HepG2 (cell line): Measurements from ENCODE around the gene SEC11A. TPM values are rescaled to one million over a fixed set of nuclear protein-coding genes. Genes with fewer than 3 reads are reported as not detected.

Source experiments
- ATAC-seq: fragments of 200-7000 bp; cut with Tn5 transposase; 3 replicates; pipeline ENCODE4 v1.9.1; 2020; ENCODE audit warnings: mild to moderate bottlenecking, moderate library complexity
- BruUV-seq: library from RNA; stranded (reverse); fragments of 400-500 nt; replicated peaks from 2 replicates; lab custom pipeline; 2021; lab: Mats Ljungman, UMichigan
- CTCF ChIA-PET: fragments of 300-600 bp; formaldehyde crosslinking; extraction: SDS; loops from one replicate; lab custom pipeline; 2021; ENCODE audit warnings: low total read pairs, inconsistent platforms, low intra/inter-chr PET ratio; lab: Yijun Ruan, JAX
- POLR2A ChIA-PET: fragments of 350-600 bp; sonication (Branson Sonifier 250); formaldehyde crosslinking; loops from one replicate; lab custom pipeline; 2020; ENCODE audit warnings: antibody characterized with exemption, inconsistent platforms; lab: Yijun Ruan, JAX
- DNase-seq: peaks from one replicate; pipeline ENCODE4 v3.0.0-alpha.2; 2015; ENCODE audit warnings: low spot score
- FAIRE-seq: peaks from 3 replicates; lab custom pipeline; 2011; peaks lifted over from hg19 to GRCh38; lab: Jason Lieb, UNC
- H2AFZ ChIP-seq: one replicate; pipeline ENCODE4 v1.6.1; 2011; ENCODE audit warnings: low read length, inconsistent platforms
- H3K27ac ChIP-seq: fragments of 300-600 bp; 3 replicates; pipeline ENCODE4 v1.8.0; 2011; ENCODE audit warnings: mixed run types, mild to moderate bottlenecking, mixed read lengths, low read length, inconsistent platforms; ENCODE audit not compliant: insufficient read depth; ENCODE audit errors: extremely low read length
- H3K27me3 ChIP-seq, 2 experiments: fragments of 200-600 bp in 1 of 2; 2 replicates in 1 of 2; 3 replicates in 1 of 2; pipeline versions ENCODE4 v1.6.0 to v1.8.0; 2011; ENCODE audit warnings: low read length in 2 of 2, mild to moderate bottlenecking in 2 of 2, moderate library complexity in 2 of 2, inconsistent platforms in 1 of 2; ENCODE audit not compliant: insufficient read depth in 2 of 2, control insufficient read depth in 1 of 2
- H3K36me3 ChIP-seq, 2 experiments: fragments of 200-600 bp in 1 of 2; replicated peaks in 1 of 2; 2 replicates in 1 of 2; 3 replicates in 1 of 2; pipeline versions ENCODE4 v1.5.1 to v1.8.0; 2011; ENCODE audit warnings: low read length in 2 of 2, inconsistent platforms in 1 of 2; ENCODE audit not compliant: insufficient read depth in 2 of 2, control insufficient read depth in 1 of 2
- H3K4me1 ChIP-seq: 2 replicates; pipeline ENCODE4 v1.5.1; 2012; ENCODE audit warnings: low read length, inconsistent platforms; ENCODE audit not compliant: insufficient read depth
- H3K4me2 ChIP-seq: 2 replicates; pipeline ENCODE4 v1.6.0; 2011; ENCODE audit warnings: low read depth, low read length, inconsistent platforms
- H3K4me3 ChIP-seq, 3 experiments: fragments of 200-600 bp in 1 of 3; sonication (generic), shearing (Covaris generic) in 1 of 3; replicated peaks in 1 of 3; 2 replicates each; pipeline ENCODE4 v1.5.1; 2011 to 2016; ENCODE audit warnings: low read length in 3 of 3, inconsistent platforms in 2 of 3, low read depth in 2 of 3, mild to moderate bottlenecking in 2 of 3, control low read depth in 1 of 3, mixed read lengths in 1 of 3; ENCODE audit not compliant: insufficient read depth in 1 of 3
- H3K79me2 ChIP-seq: one replicate; pipeline ENCODE4 v1.6.1; 2011; ENCODE audit warnings: low read length, inconsistent platforms; ENCODE audit not compliant: insufficient read depth
- H3K9ac ChIP-seq: 2 replicates; pipeline ENCODE4 v1.6.0; 2011; ENCODE audit warnings: mild to moderate bottlenecking, low read depth, low read length, inconsistent platforms; ENCODE audit not compliant: insufficient read depth
- H3K9me3 ChIP-seq: 2 replicates; pipeline ENCODE4 v1.5.1; 2012; ENCODE audit warnings: mild to moderate bottlenecking, low read length
- H4K20me1 ChIP-seq: 2 replicates; pipeline ENCODE4 v1.6.0; 2011; ENCODE audit warnings: inconsistent platforms, mild to moderate bottlenecking, low read length, moderate library complexity; ENCODE audit not compliant: insufficient read depth
- CHD4 ChIP-seq: fragments of 200-600 bp; sonication (generic); IDR thresholded peaks from 2 replicates; pipeline ENCODE4 v1.7.0; 2017; ENCODE audit warnings: mild to moderate bottlenecking, low read length, borderline replicate concordance
- ELF4 ChIP-seq: sonication (generic); formaldehyde crosslinking; IDR thresholded peaks from 2 replicates; pipeline ENCODE4 v1.5.0; 2020; ENCODE audit warnings: missing genetic modification reagents, mild to moderate bottlenecking, moderate library complexity, borderline replicate concordance
- FOXC1 ChIP-seq: sonication (generic); formaldehyde crosslinking; IDR thresholded peaks from 2 replicates; pipeline ENCODE4 v1.8.0; 2022; ENCODE audit warnings: mild to moderate bottlenecking, missing genetic modification reagents, borderline replicate concordance
- FOXJ3 ChIP-seq: sonication (generic); formaldehyde crosslinking; IDR thresholded peaks from 2 replicates; pipeline ENCODE4 v1.4.0; 2020; ENCODE audit warnings: missing genetic modification reagents, mild to moderate bottlenecking, borderline replicate concordance
- GLI4 ChIP-seq: sonication (generic); formaldehyde crosslinking; IDR thresholded peaks from 2 replicates; pipeline ENCODE4 v1.5.1; 2020; ENCODE audit warnings: missing genetic modification reagents, mild to moderate bottlenecking, moderate library complexity, borderline replicate concordance
- GPBP1L1 ChIP-seq: sonication (generic); formaldehyde crosslinking; IDR thresholded peaks from 2 replicates; pipeline ENCODE4 v1.5.0; 2020; ENCODE audit warnings: mild to moderate bottlenecking, missing genetic modification reagents
- HBP1 ChIP-seq: IDR thresholded peaks from 2 replicates; pipeline ENCODE4 v1.6.1; 2016; ENCODE audit warnings: low read depth, control low read depth
- KDM2A ChIP-seq: sonication (generic); formaldehyde crosslinking; IDR thresholded peaks from 2 replicates; pipeline ENCODE4 v1.4.0; 2020; ENCODE audit warnings: low read depth, missing genetic modification reagents, borderline replicate concordance
- NFATC3 ChIP-seq: sonication (generic); formaldehyde crosslinking; IDR thresholded peaks from 2 replicates; pipeline ENCODE4 v1.5.1; 2020; ENCODE audit warnings: mild to moderate bottlenecking, missing genetic modification reagents
- NR2F2 ChIP-seq: IDR thresholded peaks from 2 replicates; pipeline ENCODE4 v1.6.1; 2012; ENCODE audit warnings: low read depth, inconsistent platforms, borderline replicate concordance
- SRF ChIP-seq: IDR thresholded peaks from 2 replicates; pipeline ENCODE4 v1.6.1; 2011; ENCODE audit warnings: mild to moderate bottlenecking, low read depth, low read length, moderate library complexity
- ZBTB21 ChIP-seq: sonication (generic); formaldehyde crosslinking; IDR thresholded peaks from 2 replicates; pipeline ENCODE4 v1.4.0; 2020; ENCODE audit warnings: missing genetic modification reagents
- ZFP90 ChIP-seq: sonication (generic); formaldehyde crosslinking; IDR thresholded peaks from 2 replicates; pipeline ENCODE4 v1.8.0; 2022; ENCODE audit warnings: missing genetic modification reagents, mild to moderate bottlenecking, inconsistent platforms, borderline replicate concordance
- ZNF274 ChIP-seq: sonication (generic); formaldehyde crosslinking; IDR thresholded peaks from 2 replicates; pipeline ENCODE4 v1.5.1; 2020; ENCODE audit warnings: mild to moderate bottlenecking, missing genetic modification reagents
- ZNF33A ChIP-seq: sonication (generic); formaldehyde crosslinking; IDR thresholded peaks from 2 replicates; pipeline ENCODE4 v1.5.1; 2020; ENCODE audit warnings: missing genetic modification reagents, mild to moderate bottlenecking, moderate library complexity, borderline replicate concordance
- ZNF768 ChIP-seq: sonication (generic); formaldehyde crosslinking; IDR thresholded peaks from 2 replicates; pipeline ENCODE4 v1.4.0; 2020; ENCODE audit warnings: missing genetic modification reagents
- ZNF850 ChIP-seq: sonication (generic); formaldehyde crosslinking; conservative IDR thresholded peaks from 2 replicates; pipeline ENCODE4 v1.9.0; 2021; ENCODE audit warnings: mild to moderate bottlenecking, missing genetic modification reagents
- WGBS: methylation state at CpG from one replicate; pipeline ENCODE4 v1.1.6; 2017; ENCODE audit warnings: low lambda C conversion rate; 5-methylcytosine and 5-hydroxymethylcytosine counted together
- in situ Hi-C: cut with HindIII; loops from 2 replicates; pipeline ENCODE4 v1.10.0; 2017; ENCODE audit warnings: low pct_unique_long_range_greater_than_20kb; ENCODE audit not compliant: extremely low pct_ligation_motif_present
- intact Hi-C: fragments of 100-400 bp; cut with micrococcal nuclease; formaldehyde crosslinking; loops from one replicate; pipeline ENCODE4 v1.10.0; 2022; ENCODE audit not compliant: unreplicated experiment
- polyA plus RNA-seq, 8 experiments: library from polyadenylated mRNA; depleted of rRNA in 3 of 8; stranded (reverse) in 7 of 8; unstranded in 1 of 8; fragments of >200 nt; fragmentation: Illumina TruSeq in 4 of 8; extraction: Trizol in 4 of 8; gene quantifications; 2 replicates each; pipeline versions ENCODE4 v1.2.1 to v1.2.3, GENCODE V29; 2011 to 2016; ENCODE audit warnings: low read depth in 4 of 8, missing spikeins in 1 of 8, mixed read lengths in 1 of 8; ENCODE audit not compliant: insufficient read depth in 1 of 8
- total RNA-seq, 5 experiments: library from RNA; depleted of rRNA; stranded (reverse); fragments of >200 nt; fragmentation: Illumina TruSeq; extraction: Trizol; gene quantifications; 2 replicates each; pipeline ENCODE4 v1.2.3, GENCODE V29; 2016; ENCODE audit warnings: low read depth in 1 of 5

SEC11A gene
- total and polyA plus RNA-seq, 2 of the 13 experiments (the other 11 are each of a cell fraction or from before 2014, with no cell fraction given): 141 to 230 TPM

DNA sequence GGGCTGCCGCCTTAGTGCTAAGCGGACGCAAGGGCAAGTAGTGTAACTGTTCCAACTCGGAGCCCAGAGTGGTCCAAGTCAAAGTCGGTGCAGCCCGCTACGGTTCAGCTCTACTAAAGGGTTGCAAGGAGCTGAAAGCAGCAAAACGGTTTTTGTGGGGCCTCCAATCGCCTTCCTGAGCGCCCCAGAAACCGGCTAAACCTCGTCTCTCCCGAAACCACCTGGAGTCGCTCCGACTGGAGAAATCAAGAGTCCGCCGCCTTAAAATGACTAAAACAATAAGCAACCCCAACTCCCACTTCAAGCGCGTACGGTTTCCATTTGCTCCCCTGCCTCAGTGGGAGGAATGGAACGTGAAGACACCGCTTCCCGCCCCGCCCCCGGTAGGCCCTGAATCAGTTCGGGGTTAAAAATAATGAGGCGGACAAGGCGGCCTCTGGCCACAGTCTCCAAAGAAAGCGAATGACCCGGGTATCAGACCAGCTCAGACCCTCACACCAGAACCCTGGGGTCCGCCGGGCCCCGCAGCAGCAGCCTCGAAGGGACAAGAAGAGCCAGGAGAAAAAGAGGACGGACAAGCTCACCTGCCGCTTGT is 401 bp downstream of the SEC11A start:
- POLR2A ChIA-PET: interaction anchor here (0.6 to 2.9 kb wide), 22 partner anchors 9 to 306 kb away, joined by 3 to 31 read pairs (median 5); partner anchors contain the start of genes PDE8A, WDR73, ZNF592 and ZSCAN2
- no peak for FAIRE-seq
- peak; percentile 29 for ATAC-seq
- Histone ChIP-seq H3K4me2 (peak overlapping the region; percentile 85), H3K9me3 (no peaks in the 10 kb centered on the region), H3K27ac (peak overlapping the region; percentile 90), H3K4me1 (peaks cover 26% of the 10 kb centered on the region), H3K9ac (peak overlapping the region; percentile 92), H3K27me3 (no peaks in the 10 kb centered on the region; a peak in 1 of 5 replicates), H2AFZ (no peak overlapping the region), H4K20me1 (peaks cover 15% of the 10 kb centered on the region), H3K79me2 (peaks cover 47% of the 10 kb centered on the region), H3K4me3 (peak overlapping the region; percentile 72 to 89 (median 84)), H3K36me3 (peaks cover 4 to 6% of the 10 kb centered on the region in 2 experiments; a peak in 3 of 5 replicates)
- BruUV-seq: TSS peak; percentile 63
- in situ Hi-C loops: no loop called here
- no peak for DNase-seq
- CTCF ChIA-PET: no interaction called here
- WGBS: 3% methylated on average over 19 of the region's 36 CpGs
- intact Hi-C loops: loop anchor here (2.0 to 5.0 kb wide), 2 partner anchors 33 to 58 kb away; partner anchors contain the start of genes NMB and ZNF592
- TF ChIP-seq ZNF850 (CRISPR knock-in tag) (peak; percentile 91; the same call in 1 of the 2 replicates), ZNF768 (CRISPR knock-in tag) (no peak), GLI4 (no peak; the same call in 1 of the 2 replicates), FOXJ3 (CRISPR knock-in tag) (no peak), ELF4 (CRISPR knock-in tag) (no peak), ZBTB21 (no peak), FOXC1 (CRISPR knock-in tag) (0 out of 2 replicates have a peak, but pooled peaks have one; percentile 10), ZFP90 (CRISPR knock-in tag) (no peak), KDM2A (CRISPR knock-in tag) (no peak), SRF (no peak), HBP1 (CRISPR knock-in tag) (no peak), NR2F2 (no peak; the same call in 1 of the 2 replicates), ZNF33A (CRISPR knock-in tag) (peak; percentile 48; the same call in 1 of the 2 replicates), ZNF274 (CRISPR knock-in tag) (no peak), CHD4 (no peak), GPBP1L1 (CRISPR knock-in tag) (no peak), NFATC3 (peak; percentile 1; the same call in 1 of the 2 replicates)
